WTC11 (cell line): ENCODE measurements around the gene MRPL9. TPM values are rescaled to one million over a fixed set of nuclear protein-coding genes. Genes with fewer than 3 reads are reported as not detected.

Experiments
- ATAC-seq: fragments of 200-7000 bp; cut with Tn5 transposase; 2 replicates; pipeline ENCODE4 v1.10.0; 2021; ENCODE audit warnings: mild to moderate bottlenecking, moderate library complexity
- CTCF ChIA-PET: fragments of 300-600 bp; sonication (Branson Sonifier 250); formaldehyde crosslinking; loops from one replicate; lab custom pipeline; 2021; ENCODE audit warnings: antibody characterized with exemption; lab: Charles Lee
- POLR2A ChIA-PET: fragments of 350-600 bp; sonication (Branson Sonifier 250); formaldehyde crosslinking; loops from one replicate; lab custom pipeline; 2021; ENCODE audit warnings: antibody characterized with exemption; lab: Charles Lee
- DNase-seq: peaks from one replicate; pipeline ENCODE4 v3.0.0; 2021; ENCODE audit warnings: low spot score
- H3K27ac Mint-ChIP-seq: 2 replicates; pipeline ENCODE4 v1.8.0; 2021; ENCODE audit warnings: mixed read lengths
- H3K27me3 Mint-ChIP-seq: 2 replicates; pipeline ENCODE4 v1.8.0; 2021; ENCODE audit warnings: low read depth, mild to moderate bottlenecking, moderate library complexity, mixed read lengths
- H3K36me3 Mint-ChIP-seq: 2 replicates; pipeline ENCODE4 v1.8.0; 2021; ENCODE audit warnings: mixed read lengths
- H3K4me1 Mint-ChIP-seq: 2 replicates; pipeline ENCODE4 v1.8.0; 2022; ENCODE audit warnings: mixed read lengths
- H3K4me3 Mint-ChIP-seq: 2 replicates; pipeline ENCODE4 v1.8.0; 2021; ENCODE audit warnings: mild to moderate bottlenecking, moderate library complexity, mixed read lengths
- H3K9me3 Mint-ChIP-seq: 2 replicates; pipeline ENCODE4 v1.8.0; 2021; ENCODE audit warnings: mixed read lengths
- ATF3 ChIP-seq: sonication (generic); formaldehyde crosslinking; conservative IDR thresholded peaks from 2 replicates; pipeline ENCODE4 v1.8.1; 2022; ENCODE audit warnings: mild to moderate bottlenecking, missing genetic modification reagents
- EMX1 ChIP-seq: fragments of 250-450 bp; sonication (Bioruptor Pico); IDR thresholded peaks from 2 replicates; pipeline ENCODE4 v1.8.0; 2021; ENCODE audit warnings: mild to moderate bottlenecking
- GRHL2 ChIP-seq: fragments of 250-450 bp; sonication (Bioruptor Pico); IDR thresholded peaks from 2 replicates; pipeline ENCODE4 v1.8.0; 2022; ENCODE audit warnings: mild to moderate bottlenecking, moderate library complexity; ENCODE audit not compliant: insufficient replicate concordance, severe bottlenecking
- HMGXB4 ChIP-seq: sonication (generic); formaldehyde crosslinking; IDR thresholded peaks from 2 replicates; pipeline ENCODE4 v1.8.1; 2023; ENCODE audit warnings: mild to moderate bottlenecking, moderate library complexity, missing genetic modification reagents
- KAT7 ChIP-seq: sonication (generic); formaldehyde crosslinking; IDR thresholded peaks from 2 replicates; pipeline ENCODE4 v1.8.1; 2023; ENCODE audit warnings: missing genetic modification reagents, mild to moderate bottlenecking, borderline replicate concordance
- MAX ChIP-seq: sonication (generic); formaldehyde crosslinking; IDR thresholded peaks from 2 replicates; pipeline ENCODE4 v1.8.0; 2022; ENCODE audit warnings: mild to moderate bottlenecking, missing genetic modification reagents
- NFE2L1 ChIP-seq: sonication (generic); formaldehyde crosslinking; IDR thresholded peaks from 2 replicates; pipeline ENCODE4 v1.8.1; 2023; ENCODE audit warnings: missing genetic modification reagents
- OVOL2 ChIP-seq: fragments of 250-450 bp; sonication (Bioruptor Pico); IDR thresholded peaks from 2 replicates; pipeline ENCODE4 v1.9.0; 2021; ENCODE audit warnings: mild to moderate bottlenecking, borderline replicate concordance
- SOX15 ChIP-seq: fragments of 250-450 bp; sonication (Bioruptor Pico); IDR thresholded peaks from 2 replicates; pipeline ENCODE4 v1.9.0; 2021; ENCODE audit warnings: mild to moderate bottlenecking
- STAT6 ChIP-seq: sonication (generic); formaldehyde crosslinking; conservative IDR thresholded peaks from 2 replicates; pipeline ENCODE4 v1.8.1; 2023; ENCODE audit warnings: mild to moderate bottlenecking, low read depth, missing genetic modification reagents, moderate library complexity
- TCF7 ChIP-seq: sonication (generic); formaldehyde crosslinking; IDR thresholded peaks from 2 replicates; pipeline ENCODE4 v1.8.0; 2022; ENCODE audit warnings: mild to moderate bottlenecking, low read depth, missing genetic modification reagents, moderate library complexity
- ZBTB43 ChIP-seq: sonication (generic); formaldehyde crosslinking; IDR thresholded peaks from 2 replicates; pipeline ENCODE4 v1.8.1; 2023; ENCODE audit warnings: mild to moderate bottlenecking, missing genetic modification reagents
- ZMAT4 ChIP-seq: fragments of 250-450 bp; sonication (Bioruptor Pico); IDR thresholded peaks from 2 replicates; pipeline ENCODE4 v1.9.0; 2021; ENCODE audit warnings: mild to moderate bottlenecking
- ZNF121 ChIP-seq: sonication (generic); formaldehyde crosslinking; IDR thresholded peaks from 2 replicates; pipeline ENCODE4 v1.8.0; 2023; ENCODE audit warnings: missing genetic modification reagents
- total RNA-seq: library from RNA; stranded (reverse); gene quantifications from 3 replicates; pipeline ENCODE4 v1.2.3, GENCODE V29; 2021
- TF ChIP-seq, protein P1 (sequence below): sonication (generic); formaldehyde crosslinking; IDR thresholded peaks from 2 replicates; pipeline ENCODE4 v1.8.0; 2023; ENCODE audit warnings: mild to moderate bottlenecking, missing genetic modification reagents

The MRPL9 gene
- total RNA-seq, 1 experiment from 2014 or later = 99.3 TPM

GRCh38 chr1:151716771-151717631, 46.3 kb downstream of the MRPL9 start, which contains the start of gene CELF3 (continued):
- no peak for TF ChIP-seq ATF3 (CRISPR knock-in tag)
- TF ChIP-seq EMX1 (CRISPR knock-in tag) = no peak
- no peak for TF ChIP-seq ZMAT4 (CRISPR knock-in tag)
- TF ChIP-seq NFE2L1 (CRISPR knock-in tag) = no peak
- no peak for TF ChIP-seq SOX15 (CRISPR knock-in tag)
- TF ChIP-seq, protein P1, sequence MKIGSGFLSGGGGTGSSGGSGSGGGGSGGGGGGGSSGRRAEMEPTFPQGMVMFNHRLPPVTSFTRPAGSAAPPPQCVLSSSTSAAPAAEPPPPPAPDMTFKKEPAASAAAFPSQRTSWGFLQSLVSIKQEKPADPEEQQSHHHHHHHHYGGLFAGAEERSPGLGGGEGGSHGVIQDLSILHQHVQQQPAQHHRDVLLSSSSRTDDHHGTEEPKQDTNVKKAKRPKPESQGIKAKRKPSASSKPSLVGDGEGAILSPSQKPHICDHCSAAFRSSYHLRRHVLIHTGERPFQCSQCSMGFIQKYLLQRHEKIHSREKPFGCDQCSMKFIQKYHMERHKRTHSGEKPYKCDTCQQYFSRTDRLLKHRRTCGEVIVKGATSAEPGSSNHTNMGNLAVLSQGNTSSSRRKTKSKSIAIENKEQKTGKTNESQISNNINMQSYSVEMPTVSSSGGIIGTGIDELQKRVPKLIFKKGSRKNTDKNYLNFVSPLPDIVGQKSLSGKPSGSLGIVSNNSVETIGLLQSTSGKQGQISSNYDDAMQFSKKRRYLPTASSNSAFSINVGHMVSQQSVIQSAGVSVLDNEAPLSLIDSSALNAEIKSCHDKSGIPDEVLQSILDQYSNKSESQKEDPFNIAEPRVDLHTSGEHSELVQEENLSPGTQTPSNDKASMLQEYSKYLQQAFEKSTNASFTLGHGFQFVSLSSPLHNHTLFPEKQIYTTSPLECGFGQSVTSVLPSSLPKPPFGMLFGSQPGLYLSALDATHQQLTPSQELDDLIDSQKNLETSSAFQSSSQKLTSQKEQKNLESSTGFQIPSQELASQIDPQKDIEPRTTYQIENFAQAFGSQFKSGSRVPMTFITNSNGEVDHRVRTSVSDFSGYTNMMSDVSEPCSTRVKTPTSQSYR (CRISPR knock-in tag) = 0 out of 2 replicates have a peak, but pooled peaks have one; percentile 79
- no peak for TF ChIP-seq OVOL2
- TF ChIP-seq ZNF121 = no peak
- TF ChIP-seq TCF7 (CRISPR knock-in tag) = no peak
- TF ChIP-seq STAT6 (CRISPR knock-in tag) = no peak
- no peak for TF ChIP-seq KAT7 (CRISPR knock-in tag)
- TF ChIP-seq GRHL2 (CRISPR knock-in tag) = no peak

- Mint-ChIP-seq H3K9me3 (no peaks in the 10 kb centered on the region), H3K36me3 (no peaks in the 10 kb centered on the region), H3K27ac (no peak overlapping the region), H3K4me3 (peak overlapping the region; percentile 75), H3K4me1 (peaks cover 27% of the 10 kb centered on the region), H3K27me3 (peaks cover 58% of the 10 kb centered on the region)
- ATAC-seq (no peak), DNase-seq (no peak)
- no peak for TF ChIP-seq ZBTB43 (CRISPR knock-in tag)
- no peak for TF ChIP-seq HMGXB4 (CRISPR knock-in tag)
- TF ChIP-seq MAX (CRISPR knock-in tag) = no peak
- TF ChIP-seq NFE2L1 (CRISPR knock-in tag) = no peak
- POLR2A ChIA-PET = interaction anchor here (0.6 to 2.1 kb wide), 5 partner anchors 12 to 123 kb away, joined by 3 to 7 read pairs (median 4); partner anchors contain the start of genes C2CD4D, MRPL9 and TDRKH
- CTCF ChIA-PET = interaction anchor here (0.6 to 3.9 kb wide), 18 partner anchors 8 to 321 kb away, joined by 3 to 48 read pairs (median 4); partner anchors contain the start of genes CGN and SNX27
Observed at GRCh38 chr1:151716405-151716762, 46.9 kb downstream of the MRPL9 start.
